Tibial nerve (tissue), 3 donors: Measurements from ENCODE around the gene FUT4.

Experiments used
- CTCF ChIP-seq, 5 experiments: fragments of 200-600 bp in 3 of 5; fragments of 450-650 bp in 2 of 5; sonication (generic) in 3 of 5; IDR thresholded peaks; one replicate each; pipeline ENCODE4 v1.5.1; 2016 to 2019; ENCODE audit warnings: antibody characterized with exemption in 5 of 5, mild to moderate bottlenecking in 3 of 5, moderate library complexity in 2 of 5
- POLR2A ChIP-seq, 2 donors: fragments of 450-650 bp; IDR thresholded peaks; one replicate each; pipeline ENCODE4 v1.6.1; 2017; ENCODE audit warnings: antibody characterized with exemption in 2 of 2, mild to moderate bottlenecking in 2 of 2, moderate library complexity in 2 of 2

DNA sequence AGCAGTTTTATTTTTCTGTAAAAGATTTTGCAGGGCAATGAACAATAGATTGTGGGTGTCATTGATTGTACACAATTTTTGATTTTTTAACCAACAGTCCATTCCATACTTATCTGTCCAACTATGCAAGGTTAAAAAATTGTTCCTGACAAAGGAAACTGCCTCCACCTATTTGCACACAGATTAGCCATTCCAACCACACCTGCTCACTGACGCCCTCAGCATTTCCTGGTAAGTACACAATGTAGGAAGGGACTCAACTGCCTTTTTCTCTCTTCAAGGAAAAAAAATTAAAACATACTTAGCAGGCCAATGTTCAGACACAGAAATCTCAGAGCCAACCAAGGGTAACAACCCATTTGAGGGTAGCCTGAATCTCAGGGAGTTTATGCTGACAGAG is 4.3 kb upstream of the FUT4 start:
- TF ChIP-seq CTCF (IDR thresholded peaks at IDR 0.05) (no peak), POLR2A (IDR thresholded peaks at IDR 0.05) (no peak)
